MCF 10A (cell line): ENCODE results near the gene MACF1. TPM values are rescaled to one million over a fixed set of nuclear protein-coding genes. Genes with fewer than 3 reads are reported as not detected.

Experiments
- BruUV-seq: library from RNA; stranded (reverse); fragments of 400-500 nt; replicated peaks from 2 replicates; lab custom pipeline; 2021; lab: Mats Ljungman, UMichigan
- CTCF ChIA-PET: fragments of 300-600 bp; sonication (Branson Sonifier 250); formaldehyde crosslinking; extraction: SDS; loops from one replicate; lab custom pipeline; 2021; ENCODE audit warnings: antibody characterized with exemption, inconsistent platforms; lab: Yijun Ruan, JAX
- POLR2A ChIA-PET: fragments of 300-600, 350-650 bp; sonication (Branson Sonifier 250); formaldehyde crosslinking; extraction: SDS; loops from one replicate; lab custom pipeline; 2020; ENCODE audit warnings: antibody characterized with exemption, inconsistent platforms; lab: Yijun Ruan, JAX
- DNase-seq: peaks from one replicate; pipeline ENCODE4 v3.0.0-alpha.2; 2018; ENCODE audit not compliant: unreplicated experiment
- H3K27ac Mint-ChIP-seq: one replicate; pipeline ENCODE4 v1.8.0; 2022; ENCODE audit warnings: mild to moderate bottlenecking, low read depth, mixed read lengths; ENCODE audit not compliant: unreplicated experiment
- H3K27me3 Mint-ChIP-seq: one replicate; pipeline ENCODE4 v1.8.0; 2022; ENCODE audit warnings: mixed read lengths; ENCODE audit not compliant: insufficient read depth, unreplicated experiment
- H3K36me3 Mint-ChIP-seq: one replicate; pipeline ENCODE4 v1.8.0; 2022; ENCODE audit warnings: mild to moderate bottlenecking, moderate library complexity, mixed read lengths; ENCODE audit not compliant: insufficient read depth, unreplicated experiment
- H3K4me1 Mint-ChIP-seq: one replicate; pipeline ENCODE4 v1.8.0; 2022; ENCODE audit warnings: mixed read lengths; ENCODE audit not compliant: insufficient read depth, unreplicated experiment
- H3K4me3 Mint-ChIP-seq: one replicate; pipeline ENCODE4 v1.8.0; 2022; ENCODE audit warnings: mild to moderate bottlenecking, moderate library complexity, mixed read lengths; ENCODE audit not compliant: unreplicated experiment
- H3K9me3 Mint-ChIP-seq: one replicate; pipeline ENCODE4 v1.8.0; 2022; ENCODE audit warnings: mixed read lengths; ENCODE audit not compliant: unreplicated experiment
- CTCF ChIP-seq: fragments of 200-600 bp; IDR thresholded peaks from one replicate; pipeline ENCODE4 v1.8.0; 2022; ENCODE audit warnings: antibody characterized with exemption, mild to moderate bottlenecking; ENCODE audit not compliant: unreplicated experiment
- intact Hi-C: fragments of 100-400 bp; cut with micrococcal nuclease; formaldehyde crosslinking; loops from 2 replicates; pipeline ENCODE4 v1.14.1; 2022
- total RNA-seq: library from RNA; stranded (reverse); gene quantifications from 2 replicates; pipeline ENCODE4 v1.2.3, GENCODE V29; 2022

MACF1 gene
- total RNA-seq, 1 experiment from 2014 or later: 188 TPM

DNA sequence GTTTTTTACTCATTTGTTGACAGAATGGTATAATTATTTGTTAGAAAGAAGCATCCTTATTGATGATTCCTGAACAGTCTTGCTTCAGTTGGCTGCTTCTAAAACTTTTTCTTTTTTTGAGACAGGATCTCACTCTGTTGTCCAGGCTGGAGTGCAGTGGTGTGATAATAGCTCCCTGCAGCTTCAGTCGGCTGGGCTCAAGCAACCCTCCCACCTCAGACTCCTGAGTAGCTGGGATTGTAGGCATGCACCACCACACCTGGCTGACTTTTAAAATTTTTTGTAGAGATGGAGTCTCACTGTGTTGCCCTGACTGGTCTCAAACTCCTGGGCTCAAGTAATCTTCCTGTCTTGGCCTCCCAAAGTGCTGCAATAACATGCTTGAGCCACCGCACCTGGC lies 38.8 kb downstream of the MACF1 start:
- Mint-ChIP-seq H3K27ac (no peak overlapping the region), H3K27me3 (no peaks in the 10 kb centered on the region), H3K36me3 (peaks cover 4% of the 10 kb centered on the region), H3K4me3 (no peak overlapping the region), H3K4me1 (peaks cover 8% of the 10 kb centered on the region), H3K9me3 (no peaks in the 10 kb centered on the region)
- intact Hi-C loops: no loop called here
- TF ChIP-seq CTCF: no peak
- BruUV-seq: no TSS peak
- CTCF ChIA-PET: interaction anchor here (2.0 kb wide), 1 partner anchor 15 kb away, joined by 7 read pairs; no protein-coding TSS in a partner anchor
- no peak for DNase-seq
- POLR2A ChIA-PET: no interaction called here

GRCh38 chr1:39250460-39251240 lies 46.2 kb downstream of the MACF1 start:
- TSS peak; percentile 19 for BruUV-seq
- ChIA-PET CTCF (interaction anchor here (0.6 to 1.9 kb wide), 7 partner anchors 8 to 717 kb away, joined by 3 to 10 read pairs (median 4); no protein-coding TSS in a partner anchor), POLR2A (interaction anchor here (0.5 to 1.4 kb wide), 9 partner anchors 8 to 63 kb away, joined by 3 to 8 read pairs (median 3); partner anchors contain the start of gene MACF1)
- no peak for TF ChIP-seq CTCF
- H3K27me3 Mint-ChIP-seq: no peaks in the 10 kb centered on the region
- peak; percentile 77 for DNase-seq
- intact Hi-C loops: loop anchor here (2.0 kb wide), 1 partner anchor 58 kb away; no protein-coding TSS in a partner anchor
- H3K9me3 Mint-ChIP-seq: no peaks in the 10 kb centered on the region
- H3K4me1 Mint-ChIP-seq: peaks cover 12% of the 10 kb centered on the region
- peak overlapping the region; percentile 43 for H3K27ac Mint-ChIP-seq
- H3K36me3 Mint-ChIP-seq: peaks cover 27% of the 10 kb centered on the region
- H3K4me3 Mint-ChIP-seq: no peak overlapping the region

DNA sequence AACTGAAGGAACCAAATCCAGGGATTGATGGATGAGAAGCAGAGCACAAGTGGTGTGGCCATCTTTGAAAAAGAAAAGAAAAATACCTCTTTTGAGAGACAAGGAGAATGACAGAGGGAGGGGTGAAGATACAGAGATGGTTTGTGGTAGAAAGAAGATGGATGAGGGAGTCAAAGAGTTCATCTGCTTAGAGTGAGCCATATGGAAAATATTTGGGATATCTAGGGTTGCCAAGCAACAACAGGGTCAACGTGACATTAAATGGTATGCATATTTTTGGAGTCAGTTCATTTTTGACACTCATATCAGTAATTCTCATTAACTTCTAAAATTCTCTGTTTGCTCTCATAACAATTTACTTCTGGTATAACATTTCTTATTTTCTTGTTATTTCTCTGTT lies 50.7 kb downstream of the MACF1 start:
- Mint-ChIP-seq H3K9me3 (no peaks in the 10 kb centered on the region), H3K27ac (no peak overlapping the region), H3K4me1 (peaks cover 7% of the 10 kb centered on the region), H3K36me3 (peaks cover 36% of the 10 kb centered on the region), H3K27me3 (no peaks in the 10 kb centered on the region), H3K4me3 (no peak overlapping the region)
- BruUV-seq: no TSS peak
- intact Hi-C loops: no loop called here
- ChIA-PET CTCF (interaction anchor here (8.1 kb wide), 1 partner anchor 62 kb away, joined by 141 read pairs; no protein-coding TSS in a partner anchor), POLR2A (interaction anchor here (1.3 kb wide), 1 partner anchor 63 kb away, joined by 6 read pairs; no protein-coding TSS in a partner anchor)
- no peak for DNase-seq
- no peak for TF ChIP-seq CTCF
